Pancreas (tissue), 10 donors: ENCODE measurements around the gene CYP2A13. TPM values are rescaled to one million over a fixed set of nuclear protein-coding genes. Genes with fewer than 3 reads are reported as not detected.
A peak's percentile ranks its signal among the peaks of the same experiment; 100 is the strongest.
"Not testable (repeated sequence)": the region's sequence is repeated elsewhere in the genome, so short reads cannot be mapped to it uniquely, and the experiment has no call there.

Experiments used
- ATAC-seq, 4 donors: fragments of 200-7000 bp; cut with Tn5 transposase; one replicate each; pipeline versions ENCODE4 v1.8.0 to v1.9.1; 2020; ENCODE audit warnings: mild to moderate bottlenecking in 4 of 4, moderate library complexity in 4 of 4
- DNase-seq, 6 donors: peaks; one replicate each; pipeline ENCODE4 v3.0.0-alpha.2; 2020
- FAIRE-seq: peaks from 2 replicates; lab custom pipeline; 2012; peaks lifted over from hg19 to GRCh38; lab: Jason Lieb, UNC
- H3K27ac ChIP-seq, 4 donors: fragments of 200-600 bp; sonication (generic); 1 replicate in 3 of 4; 2 replicates in 1 of 4; pipeline versions ENCODE4 v1.5.0 to v1.8.0; 2020
- H3K27me3 ChIP-seq, 4 donors: fragments of 200-600 bp; one replicate each; pipeline ENCODE4 v1.8.0; 2021
- H3K36me3 ChIP-seq, 3 donors: fragments of 200-600 bp; sonication (generic) in 1 of 3; one replicate each; pipeline versions ENCODE4 v1.5.0 to v1.8.0; 2020 to 2021
- H3K4me1 ChIP-seq, 3 donors: fragments of 200-600 bp; one replicate each; pipeline ENCODE4 v1.8.0; 2021
- H3K4me3 ChIP-seq, 4 donors: fragments of 200-600 bp; sonication (generic) in 2 of 4; one replicate each; pipeline versions ENCODE4 v1.5.0 to v1.8.0; 2020 to 2021
- H3K9me3 ChIP-seq, 4 donors: fragments of 200-600 bp; one replicate each; pipeline ENCODE4 v1.8.0; 2021
- CTCF ChIP-seq, 4 donors: fragments of 200-600 bp; sonication (generic) in 3 of 4; IDR thresholded peaks; one replicate each; pipeline versions ENCODE4 v1.5.0 to v1.8.0; 2021; ENCODE audit warnings: antibody characterized with exemption in 4 of 4
- WGBS, 2 donors: extraction: QIAGEN DNeasy Blood & Tissue Kit; methylation state at CpG; one replicate each; pipeline ENCODE4 v1.1.7; 2013; 5-methylcytosine and 5-hydroxymethylcytosine counted together
- intact Hi-C, 3 donors: fragments of 100-400 bp; cut with DNase I; formaldehyde crosslinking; loops; one replicate each; pipeline versions ENCODE4 v1.11.1 to v1.14.2; 2022
- polyA plus RNA-seq, 2 donors: library from polyadenylated mRNA; stranded (reverse); fragments of 200-250 nt; gene quantifications; one replicate each; pipeline ENCODE4 v1.2.3, GENCODE V29; 2013
- total RNA-seq, 6 donors: library from RNA; stranded (reverse); fragmentation: NEBNext Ultra II Directional in 4 of 6; extraction: Animal tissue kit (Norgen Biotek cat#: 25700) in 4 of 6; gene quantifications; one replicate each; pipeline versions ENCODE4 v1.2.1 to v1.2.4, GENCODE V29; 2021 to 2023
- donor health status: healthy with polysubstance abuse.
- donor health status: DM: no; HTN: no; CAD: no; lungs with moderate emphysema.
- donor health status: DM: no; HTN: no; CAD: no.
- donor health status: control.
- donor health status: control.
- donor health status: Bipolar disorder and iron deficiency.
- donor health status: DM: yes; HTN: yes; CAD: no.
- donor health status: DM: no; HTN: no; CAD: no.
- donor health status: DM: no; HTN: no; CAD: no.
- donor health status: DM: yes; HTN: yes; CAD: no.

Gene CYP2A13
- total and polyA plus RNA-seq, 8 donors = not detected

- DNase-seq (peak in 1 of 6 donors; percentile 30), FAIRE-seq (no peak), ATAC-seq (no peak)
- Histone ChIP-seq H3K36me3 (no peaks in the 10 kb centered on the region), H3K4me3 (no peak overlapping the region), H3K27ac (no peak overlapping the region), H3K4me1 (no peaks in the 10 kb centered on the region), H3K27me3 (no peaks in the 10 kb centered on the region), H3K9me3 (no peaks in the 10 kb centered on the region)
- WGBS, 2 donors = 67 to 70% methylated on average over 7 to 8 of the region's 8 CpGs
- intact Hi-C loops = no loop called here
- no peak for TF ChIP-seq CTCF (IDR thresholded peaks at IDR 0.05)
Observed at GRCh38 chr19:41116261-41116660, 28.0 kb downstream of the CYP2A13 start.

GRCh38 chr19:41120929-41121911 lies 33.0 kb downstream of the CYP2A13 start:
- ATAC-seq, H3K4me1 ChIP-seq, H3K27ac ChIP-seq, H3K4me3 ChIP-seq, H3K9me3 ChIP-seq, H3K27me3 ChIP-seq, intact Hi-C loops, H3K36me3 ChIP-seq, FAIRE-seq: not testable (repeated sequence)
- 74 to 78% methylated on average over 32 to 36 of the region's 41 CpGs for WGBS, 2 donors
- DNase-seq = peak in 1 of 6 donors; percentile 33

- intact Hi-C loops, H3K9me3 ChIP-seq, H3K27ac ChIP-seq, H3K27me3 ChIP-seq, FAIRE-seq, H3K36me3 ChIP-seq, H3K4me1 ChIP-seq, H3K4me3 ChIP-seq, ATAC-seq: not testable (repeated sequence)
- 70 to 91% methylated on average over 13 of the region's 13 CpGs for WGBS, 2 donors
- peak in 1 of 6 donors; percentile 28 for DNase-seq
Observed at GRCh38 chr19:41122846-41123245, 34.6 kb downstream of the CYP2A13 start.

GRCh38 chr19:41123716-41124294 lies 35.6 kb downstream of the CYP2A13 start:
- Histone ChIP-seq H3K9me3 (no peaks in the 10 kb centered on the region), H3K4me1 (no peaks in the 10 kb centered on the region), H3K27ac (no peak overlapping the region), H3K4me3 (no peak overlapping the region), H3K27me3 (no peaks in the 10 kb centered on the region), H3K36me3 (no peaks in the 10 kb centered on the region)
- FAIRE-seq (no peak), ATAC-seq (no peak), DNase-seq (peak in 1 of 6 donors; percentile 44)
- intact Hi-C loops = no loop called here
- WGBS, 2 donors = 81 to 84% methylated on average over 11 of the region's 11 CpGs
- TF ChIP-seq CTCF (IDR thresholded peaks at IDR 0.05) = no peak

GRCh38 chr19:41126765-41127203 lies 38.5 kb downstream of the CYP2A13 start:
- ATAC-seq = peak in 3 of 4 donors; percentile 28 to 62 (median 41)
- H3K4me3 ChIP-seq, H3K9me3 ChIP-seq, H3K27ac ChIP-seq, H3K27me3 ChIP-seq, H3K4me1 ChIP-seq, intact Hi-C loops, DNase-seq, H3K36me3 ChIP-seq: not testable (repeated sequence)
- peak in 3 of 4 donors; percentile 49 to 55 (median 52) for TF ChIP-seq CTCF (IDR thresholded peaks at IDR 0.05)
- WGBS, 2 donors = 43 to 49% methylated on average over 2 of the region's 2 CpGs
- peak; percentile 68 for FAIRE-seq

- ATAC-seq, H3K36me3 ChIP-seq, H3K4me3 ChIP-seq, FAIRE-seq, intact Hi-C loops, H3K27me3 ChIP-seq, H3K27ac ChIP-seq, DNase-seq, H3K9me3 ChIP-seq, H3K4me1 ChIP-seq: not testable (repeated sequence)
- WGBS, 2 donors = 74 to 75% methylated on average over 7 of the region's 7 CpGs
Observed at GRCh38 chr19:41127362-41127761, 39.1 kb downstream of the CYP2A13 start.
